ENCODE measurements around the gene MSANTD2.

MSANTD2 gene

DNA sequence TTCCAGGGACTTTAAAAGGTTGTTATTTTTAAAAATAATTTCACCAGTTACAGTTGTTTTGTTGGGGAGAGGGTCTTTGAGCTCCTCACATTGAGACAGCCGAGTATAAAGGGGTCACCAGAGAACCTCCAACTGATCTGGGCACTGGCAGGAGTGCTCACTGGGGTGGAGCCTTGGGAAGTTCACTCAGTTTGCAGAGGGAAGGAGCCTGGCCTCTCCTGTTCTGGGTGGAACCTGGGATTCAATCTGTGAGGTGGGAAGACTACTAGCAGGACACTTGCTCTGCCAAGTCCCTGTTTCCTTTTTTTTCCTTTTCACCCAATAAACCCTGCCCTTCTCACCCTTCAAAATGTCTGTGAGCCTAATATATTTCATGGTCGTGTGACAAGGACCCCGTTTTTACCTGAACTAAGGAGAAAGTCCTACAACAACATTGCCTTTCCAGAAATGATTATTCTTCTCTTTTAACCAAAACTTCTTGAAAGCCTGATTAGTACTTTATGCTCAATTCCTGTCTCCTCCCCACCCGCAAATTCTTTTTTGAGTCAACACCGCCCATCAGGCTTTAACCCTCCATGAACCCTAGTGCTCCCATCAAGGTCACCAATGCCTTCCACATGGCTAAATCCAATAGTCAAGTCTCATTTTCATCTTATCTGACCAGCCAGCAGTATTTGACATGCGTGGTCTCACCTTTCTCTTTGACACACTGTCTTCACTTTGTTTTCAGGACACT is 22.0 kb upstream of the MSANTD2 start:
- DNase-seq (ENCODE audit: extremely low read depth, low read depth), result no peak
- no peak for TF ChIP-seq CTCF (IDR thresholded peaks at IDR 0.05; ENCODE audit: low read depth, low read length)

DNA sequence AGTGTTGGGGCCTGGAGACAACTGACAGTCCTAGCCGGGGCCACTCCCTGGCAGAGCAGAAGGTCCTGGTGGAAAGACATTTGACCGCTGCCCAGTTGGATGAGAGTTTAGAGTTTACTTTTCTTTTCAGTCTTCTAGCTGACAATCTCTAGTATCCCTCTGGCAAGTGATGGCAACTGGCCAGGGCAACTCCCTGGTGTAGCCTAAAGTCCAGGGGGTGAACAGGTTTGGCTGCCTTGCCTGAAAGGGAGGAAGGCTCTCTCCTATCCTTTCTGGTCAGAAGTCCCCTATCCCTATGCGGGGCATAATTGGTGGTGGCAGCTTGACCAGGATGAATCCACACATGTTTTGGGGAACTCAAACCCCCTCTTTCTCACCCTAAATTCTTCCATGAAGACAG is 16.8 kb upstream of the MSANTD2 start:
- DNase-seq (ENCODE audit: extremely low read depth, low read depth), result no peak
- TF ChIP-seq CTCF (IDR thresholded peaks at IDR 0.05; ENCODE audit: low read depth, low read length), result no peak

DNA sequence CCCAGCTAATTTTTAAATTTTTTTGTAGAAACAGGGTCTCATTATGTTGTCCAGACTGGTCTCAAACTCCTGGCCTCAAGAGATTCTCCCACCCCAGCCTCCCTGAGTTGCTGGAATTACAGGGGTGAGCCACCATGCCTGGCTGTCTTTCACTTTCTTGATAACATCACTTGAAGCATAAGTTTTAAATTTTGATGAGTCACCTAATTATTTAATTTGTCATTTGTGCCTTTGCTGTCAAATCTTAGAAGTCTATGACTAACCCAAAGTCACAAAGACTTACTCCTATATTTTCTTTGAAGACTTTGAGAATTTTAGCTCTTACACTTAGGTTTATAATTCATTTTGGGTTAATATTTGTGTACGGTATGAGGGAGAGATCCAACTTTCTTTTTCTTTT is 14.5 kb upstream of the MSANTD2 start:
- TF ChIP-seq CTCF (IDR thresholded peaks at IDR 0.05; ENCODE audit: low read depth, low read length), result no peak
- no peak for DNase-seq (ENCODE audit: extremely low read depth, low read depth)

DNA sequence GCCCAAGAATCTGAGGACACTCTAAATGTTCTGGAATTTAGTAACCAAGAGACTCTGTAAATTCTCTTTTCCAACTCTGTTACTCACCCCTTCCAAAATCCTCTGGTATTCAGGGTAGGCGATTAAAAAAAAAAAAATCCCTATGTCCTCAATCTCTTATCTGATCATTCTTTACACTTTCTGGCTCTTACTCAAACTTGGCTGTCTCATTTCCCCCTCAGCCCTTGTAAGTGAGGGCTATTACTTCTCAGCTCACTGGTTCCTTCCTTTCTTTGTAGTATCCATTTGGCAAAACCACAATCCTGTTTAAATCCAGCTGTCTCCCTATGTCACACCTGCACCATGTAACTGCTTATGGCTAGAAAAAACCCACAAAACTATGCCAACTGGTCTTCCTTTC is 12.7 kb upstream of the MSANTD2 start:
- TF ChIP-seq CTCF (IDR thresholded peaks at IDR 0.05; ENCODE audit: low read depth, low read length), result no peak
- no peak for DNase-seq (ENCODE audit: extremely low read depth, low read depth)

DNA sequence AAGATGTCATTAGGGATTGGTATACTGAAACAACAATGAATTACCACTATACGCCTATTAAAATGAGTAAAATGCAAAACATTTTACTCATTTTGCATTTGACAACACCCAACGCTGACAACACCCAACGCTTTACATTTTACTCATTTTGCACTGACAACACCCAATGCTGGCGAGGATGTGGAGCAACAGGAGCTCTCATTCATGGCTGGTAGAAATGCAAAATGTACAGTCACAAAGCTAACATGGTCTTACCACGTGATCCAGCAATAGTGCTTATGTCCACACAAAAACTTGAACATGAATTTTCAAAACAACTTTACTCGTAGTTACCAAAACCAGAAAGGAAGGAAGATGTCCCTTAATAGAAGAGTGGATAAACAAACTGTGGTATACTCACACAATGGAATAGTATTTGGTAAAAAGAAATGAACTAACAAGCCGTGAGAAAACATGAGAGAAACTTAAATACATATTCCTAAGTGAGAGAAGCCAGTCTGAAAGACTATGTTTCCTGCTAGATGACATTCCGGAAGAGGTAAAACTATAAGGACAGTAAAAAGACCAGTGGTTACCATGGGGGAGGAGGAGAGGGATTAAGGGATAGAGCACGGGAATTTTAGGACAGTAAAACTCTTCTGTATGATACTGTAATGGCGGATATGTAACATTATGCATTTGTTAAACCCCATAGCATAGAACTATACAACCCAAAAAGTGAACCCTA is 11.4 kb upstream of the MSANTD2 start:
- no peak for DNase-seq (ENCODE audit: extremely low read depth, low read depth)
- TF ChIP-seq CTCF (IDR thresholded peaks at IDR 0.05; ENCODE audit: low read depth, low read length), result no peak

DNA sequence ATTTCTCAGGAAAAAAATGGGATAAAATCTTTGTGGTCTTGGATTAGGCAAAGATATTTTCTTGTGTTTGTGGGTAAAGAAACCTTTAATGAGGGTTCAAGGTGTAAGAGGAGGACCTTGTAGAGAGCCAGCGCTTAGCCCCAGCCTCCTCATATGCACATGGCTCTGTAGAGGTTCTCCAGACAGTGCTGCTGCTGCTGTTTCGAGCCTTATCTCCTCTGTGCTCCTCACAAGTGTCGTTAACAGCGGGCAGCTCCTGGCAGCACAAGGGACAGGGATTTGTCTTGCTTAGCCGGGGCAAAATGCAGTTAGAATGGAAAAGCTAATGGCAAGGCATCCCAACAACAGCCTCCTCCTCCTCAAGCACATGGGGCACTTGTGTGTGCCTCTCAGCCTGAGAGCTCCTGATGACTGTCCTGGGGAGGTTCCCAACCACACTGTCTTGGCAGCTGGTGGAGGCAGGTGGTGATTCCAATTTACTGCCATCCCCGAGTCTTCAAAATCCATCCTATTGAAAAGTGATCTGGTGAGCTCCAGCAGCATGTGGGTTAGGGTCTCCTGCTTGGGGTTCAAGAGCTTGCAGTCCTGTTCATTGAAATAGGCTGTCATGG is 7.6 kb upstream of the MSANTD2 start:
- no peak for TF ChIP-seq CTCF (IDR thresholded peaks at IDR 0.05; ENCODE audit: low read depth, low read length)
- no peak for DNase-seq (ENCODE audit: extremely low read depth, low read depth)

DNA sequence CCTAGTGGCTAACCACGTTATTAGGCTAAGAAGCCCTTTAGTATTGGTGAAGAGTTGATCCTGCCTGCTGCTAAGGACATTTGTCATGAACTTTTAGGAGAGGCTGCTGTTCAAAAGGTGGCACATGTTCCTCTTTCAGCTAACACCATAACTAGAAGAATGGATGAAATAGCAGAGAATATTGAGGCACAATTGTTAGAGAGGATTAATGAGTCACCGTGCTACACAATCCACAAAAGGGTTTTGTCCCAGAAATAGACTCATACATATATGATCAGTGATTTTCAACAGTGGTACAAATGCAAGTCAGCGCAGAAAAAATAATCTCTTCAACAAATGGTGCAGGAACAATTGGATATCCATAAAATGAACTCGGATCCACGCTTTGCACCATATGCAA is 7.0 kb upstream of the MSANTD2 start:
- DNase-seq (ENCODE audit: extremely low read depth, low read depth), result no peak
- no peak for TF ChIP-seq CTCF (IDR thresholded peaks at IDR 0.05; ENCODE audit: low read depth, low read length)

Measured in AG09319 (cell line).